HG03196 (cell line): Measurements from ENCODE around the gene GSS.

Experiments
- ATAC-seq: cut with Tn5 transposase; IDR thresholded peaks from one replicate; pipeline ENCODE4 v1.9.1; 2021; ENCODE audit not compliant: unreplicated experiment

GSS gene

DNA sequence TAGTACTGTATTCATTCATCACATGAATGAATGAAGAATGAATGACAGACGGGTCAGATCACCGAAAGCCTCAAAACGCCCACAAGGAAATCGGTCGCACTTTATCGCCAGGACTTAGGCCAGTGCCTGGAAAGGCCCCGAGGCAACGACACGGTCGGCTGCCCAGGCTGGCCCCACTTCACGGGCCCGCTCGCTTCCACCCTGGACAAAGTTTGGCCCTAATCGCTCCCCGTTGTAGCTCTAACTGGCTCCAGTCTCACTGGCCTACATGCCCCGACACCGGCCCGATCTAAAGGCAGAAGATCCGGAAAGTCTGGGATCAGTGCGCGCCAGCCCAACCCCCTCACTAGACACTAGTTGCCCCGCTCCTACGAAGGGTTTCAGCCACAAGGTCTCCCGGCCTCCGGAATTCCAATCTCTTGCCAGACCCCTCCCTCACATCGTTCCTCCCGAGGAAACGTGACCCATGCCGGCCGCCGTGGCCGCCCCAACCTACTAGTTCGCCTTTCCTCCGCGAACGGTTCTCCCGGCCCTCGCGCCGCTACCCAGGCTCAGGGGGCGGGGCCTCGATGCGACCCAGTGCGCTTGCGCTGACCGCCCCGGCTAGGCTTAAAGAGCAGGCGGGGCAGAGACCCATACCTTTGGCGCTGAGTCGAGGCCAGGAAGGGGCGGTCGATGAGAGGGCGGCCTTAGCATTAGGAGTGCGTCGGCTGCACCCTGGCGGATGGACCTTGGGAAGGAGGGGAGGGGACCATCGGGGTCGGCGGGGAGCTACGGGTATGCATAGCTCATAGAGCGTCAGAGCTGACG is at the start of gene GSS, which contains the start of gene MYH7B:
Gene GSS (minus strand): TSS at position 576 of the 810 bp plus-strand sequence. CDS start 3,954 bp downstream, outside the sequence.
Gene MYH7B (plus strand): TSS at position 638 of the 810 bp plus-strand sequence. CDS start 22,138 bp downstream, outside the sequence.
- ATAC-seq, result peak; percentile 84

DNA sequence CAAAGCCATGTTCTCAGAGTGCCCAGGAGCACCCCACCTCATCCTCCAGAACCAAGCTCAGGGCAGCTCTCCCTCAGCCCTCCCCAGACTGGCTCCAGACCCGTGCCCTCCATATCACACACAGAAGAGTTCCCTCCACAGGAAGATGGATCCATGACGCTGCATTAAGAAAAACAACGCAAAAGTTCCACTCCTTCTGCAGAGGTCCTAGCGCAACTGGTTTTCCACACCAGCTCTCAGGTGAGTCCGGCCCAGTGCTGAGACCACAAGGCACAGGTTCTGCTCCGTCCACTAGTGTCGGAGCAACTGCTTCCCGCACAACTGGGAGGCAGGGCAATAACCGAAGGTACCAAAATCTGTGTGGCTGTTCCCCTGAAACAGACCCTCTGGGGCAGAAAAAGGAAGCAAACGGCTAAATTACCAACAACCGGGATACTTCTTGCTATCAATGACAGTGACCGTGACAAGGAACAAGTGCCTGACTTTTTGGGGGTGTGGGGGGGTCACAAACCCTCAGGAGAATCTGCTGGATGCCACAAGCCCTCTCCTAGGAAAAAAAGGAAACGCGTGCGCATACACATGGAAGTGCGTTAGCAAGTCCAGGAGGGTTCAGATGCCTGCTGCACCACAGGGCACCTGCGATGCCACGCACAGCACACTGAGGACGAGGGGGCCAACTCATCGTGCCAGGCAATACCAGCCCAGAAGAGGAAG is 49.3 kb upstream of the GSS start:
- ATAC-seq, result no peak

DNA sequence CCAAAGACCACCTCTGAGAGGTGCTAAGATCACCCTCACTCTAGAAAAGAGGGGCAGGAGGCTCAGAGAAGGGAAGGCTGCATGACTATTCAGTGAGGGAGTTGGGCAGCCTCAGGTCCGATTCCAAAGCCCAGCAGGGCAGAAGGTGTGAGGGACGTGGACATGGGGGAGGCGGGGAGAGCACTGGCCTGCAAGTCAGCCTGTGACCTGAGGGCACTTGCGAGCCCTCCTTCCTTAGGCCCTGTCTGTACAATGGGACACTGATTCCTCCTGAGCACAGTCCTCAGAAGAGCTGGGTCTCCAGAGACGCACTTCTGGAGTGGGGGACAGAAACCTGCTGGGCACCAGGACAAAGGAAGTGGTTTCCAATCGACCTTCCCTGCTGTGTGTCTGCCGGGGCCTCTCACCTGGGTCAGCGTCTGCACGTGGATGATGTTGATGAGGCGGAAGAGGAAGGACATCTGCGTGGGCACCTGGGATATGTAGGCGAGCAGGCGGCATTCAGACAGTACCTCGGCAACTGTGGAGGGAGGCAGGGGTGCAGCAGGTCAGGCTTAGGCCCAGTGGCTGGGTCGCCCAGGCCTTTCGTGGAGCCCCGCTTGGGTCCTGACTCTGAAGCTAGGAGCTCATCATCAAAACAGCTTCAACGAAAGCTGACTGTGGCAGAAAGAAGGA is 48.6 kb upstream of the GSS start:
- ATAC-seq, result no peak

DNA sequence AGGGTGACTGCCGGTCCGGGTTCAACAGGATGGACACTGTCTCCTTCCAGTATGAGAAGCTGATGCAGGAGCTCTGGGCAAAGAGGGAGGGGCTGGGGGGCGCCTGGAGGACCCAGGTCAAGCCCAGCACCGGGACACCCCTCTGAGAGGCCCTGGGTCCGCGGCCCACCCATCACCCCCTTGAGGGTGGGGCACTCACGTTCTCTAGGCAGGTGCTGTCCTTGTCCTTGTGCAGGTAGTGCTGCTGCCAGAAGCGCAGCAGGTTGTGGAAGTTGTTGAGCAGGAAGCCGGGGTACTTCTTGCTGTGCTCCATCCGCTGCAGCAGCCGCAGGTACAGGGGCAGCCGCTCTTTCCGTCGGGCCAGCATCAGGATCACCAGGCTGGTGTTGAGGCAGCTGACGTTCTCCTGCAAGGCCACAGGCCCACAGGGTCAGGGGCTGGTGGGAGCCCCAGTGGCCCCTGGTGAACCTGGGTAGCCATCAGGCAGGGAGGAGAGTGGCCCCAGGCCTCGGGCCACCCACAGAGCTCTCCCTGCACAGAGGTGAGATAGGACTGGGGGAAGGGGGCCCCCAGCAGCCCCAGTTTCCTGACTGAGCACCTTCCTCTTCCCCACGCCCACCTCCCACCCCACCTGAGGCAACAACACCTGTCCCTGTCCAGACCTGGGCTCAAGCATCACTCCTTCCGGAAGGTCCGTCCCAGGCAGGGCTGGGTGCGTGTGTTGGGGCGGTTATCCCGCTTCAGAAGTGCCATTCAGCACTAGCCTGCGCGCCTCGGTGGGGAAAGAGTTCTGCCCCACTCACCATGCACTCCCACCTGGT is 47.8 kb upstream of the GSS start:
- no peak for ATAC-seq

DNA sequence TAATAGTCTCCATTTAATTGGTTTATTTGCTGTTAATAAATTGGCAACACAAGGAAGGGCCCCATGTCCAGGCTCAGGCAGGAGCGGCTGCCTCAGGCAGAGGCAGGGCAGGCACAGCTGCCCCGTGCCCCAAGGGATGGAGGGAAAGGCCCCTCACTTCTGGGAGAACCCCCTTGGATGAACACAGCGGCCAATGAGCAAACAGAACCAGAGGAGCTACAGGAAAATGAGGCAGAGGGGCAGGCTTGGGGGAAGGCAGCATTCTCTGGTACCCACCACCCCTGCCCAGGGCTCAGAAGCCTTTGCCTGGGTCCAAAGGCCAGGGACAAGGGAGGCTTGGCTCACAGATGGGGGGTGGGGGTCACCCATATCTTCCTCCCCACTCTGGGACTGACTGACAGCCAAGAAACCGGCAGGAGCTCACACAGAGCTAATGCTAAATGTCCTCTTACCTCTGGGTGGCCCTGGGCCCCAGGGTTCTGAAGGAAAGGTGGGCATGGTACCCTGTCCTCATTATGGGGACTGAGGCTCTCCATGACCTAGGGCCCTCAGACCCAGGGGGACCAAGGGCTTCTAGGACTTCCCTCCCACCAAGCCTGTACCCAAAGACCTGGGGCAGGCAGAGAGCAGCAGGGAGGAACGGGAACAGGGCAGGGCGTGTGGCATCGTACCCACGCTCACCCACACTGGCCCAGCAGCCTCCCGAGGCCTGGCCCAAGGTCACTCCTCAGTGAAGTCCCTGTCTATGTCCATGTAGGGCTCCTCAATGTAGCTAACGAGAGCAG is 47.0 kb upstream of the GSS start:
- ATAC-seq, result no peak

DNA sequence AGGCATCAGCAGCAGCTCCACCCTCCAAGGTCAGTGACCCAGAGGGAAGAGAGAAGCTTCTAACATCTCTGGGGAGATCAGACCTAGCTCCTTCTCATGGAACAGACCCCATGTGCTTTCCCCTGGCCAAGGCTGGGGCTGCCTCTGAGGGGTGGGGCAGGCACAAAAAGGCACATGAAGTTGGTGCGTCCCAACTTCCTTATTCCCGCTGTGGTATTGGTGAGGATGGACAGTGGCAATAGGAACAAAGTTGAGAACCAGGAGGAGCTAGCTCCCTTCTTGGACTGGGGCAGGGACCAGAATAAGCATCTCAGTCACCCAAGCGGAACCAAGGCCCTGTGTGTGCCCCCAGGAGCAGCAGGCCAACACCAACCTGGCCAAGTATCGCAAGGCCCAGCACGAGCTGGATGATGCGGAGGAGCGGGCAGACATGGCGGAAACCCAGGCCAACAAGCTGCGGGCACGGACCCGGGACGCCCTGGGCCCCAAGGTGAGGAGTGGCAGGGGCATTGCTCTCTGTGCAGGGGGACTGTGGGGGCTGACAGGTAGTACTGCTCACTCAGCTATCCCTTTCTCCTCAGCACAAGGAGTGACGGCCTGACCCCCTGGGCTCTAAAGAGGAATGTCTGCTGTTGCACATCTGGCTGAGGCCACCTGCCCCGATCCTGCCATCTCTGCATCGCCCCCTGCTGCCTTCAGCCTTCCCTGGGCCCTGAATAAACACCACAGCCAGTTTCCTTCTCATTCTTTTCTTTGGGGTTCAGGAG is 46.2 kb upstream of the GSS start:
- no peak for ATAC-seq

DNA sequence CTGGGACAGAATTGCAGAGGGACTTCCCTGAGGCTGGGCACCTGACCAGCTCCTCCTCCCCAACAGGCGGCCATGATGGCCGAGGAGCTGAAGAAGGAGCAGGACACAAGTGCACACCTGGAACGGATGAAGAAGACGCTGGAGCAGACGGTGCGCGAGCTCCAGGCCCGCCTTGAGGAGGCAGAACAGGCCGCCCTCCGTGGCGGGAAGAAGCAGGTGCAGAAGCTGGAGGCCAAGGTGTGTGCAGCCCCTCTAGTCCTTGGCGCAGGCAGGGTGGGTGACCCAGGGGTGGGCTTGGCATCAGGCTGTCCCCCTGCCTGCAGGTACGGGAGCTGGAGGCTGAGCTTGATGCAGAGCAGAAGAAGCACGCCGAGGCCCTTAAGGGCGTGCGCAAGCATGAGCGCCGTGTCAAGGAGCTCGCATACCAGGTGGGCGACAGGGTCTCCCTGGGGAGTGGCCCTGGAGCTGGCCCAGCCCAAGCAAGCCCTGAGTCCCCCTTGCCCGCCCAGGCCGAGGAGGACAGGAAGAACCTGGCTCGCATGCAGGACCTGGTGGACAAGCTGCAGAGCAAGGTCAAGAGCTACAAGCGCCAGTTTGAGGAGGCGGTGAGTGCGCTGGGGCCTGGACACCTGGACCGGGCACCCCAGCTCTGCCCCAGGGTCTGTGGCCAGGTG is 45.5 kb upstream of the GSS start:
- ATAC-seq, result no peak

DNA sequence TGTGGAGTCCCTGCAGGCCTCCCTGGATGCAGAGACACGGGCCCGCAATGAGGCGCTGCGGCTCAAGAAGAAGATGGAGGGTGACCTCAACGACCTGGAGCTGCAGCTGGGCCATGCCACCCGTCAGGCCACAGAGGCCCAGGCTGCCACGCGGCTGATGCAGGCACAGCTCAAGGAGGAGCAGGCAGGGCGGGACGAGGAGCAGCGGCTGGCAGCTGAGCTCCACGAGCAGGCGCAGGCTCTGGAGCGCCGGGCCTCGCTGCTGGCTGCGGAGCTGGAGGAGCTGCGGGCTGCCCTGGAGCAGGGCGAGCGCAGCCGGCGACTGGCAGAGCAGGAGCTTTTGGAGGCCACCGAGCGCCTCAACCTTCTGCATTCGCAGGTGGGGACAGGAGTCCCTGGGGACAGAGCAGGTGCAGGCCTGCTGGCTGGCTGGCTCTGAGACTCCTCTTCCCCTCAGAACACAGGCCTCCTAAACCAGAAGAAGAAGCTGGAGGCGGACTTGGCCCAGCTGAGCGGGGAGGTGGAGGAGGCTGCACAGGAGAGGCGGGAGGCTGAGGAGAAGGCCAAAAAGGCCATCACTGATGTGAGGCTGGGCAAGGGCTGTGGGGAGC is 44.8 kb upstream of the GSS start:
- no peak for ATAC-seq

DNA sequence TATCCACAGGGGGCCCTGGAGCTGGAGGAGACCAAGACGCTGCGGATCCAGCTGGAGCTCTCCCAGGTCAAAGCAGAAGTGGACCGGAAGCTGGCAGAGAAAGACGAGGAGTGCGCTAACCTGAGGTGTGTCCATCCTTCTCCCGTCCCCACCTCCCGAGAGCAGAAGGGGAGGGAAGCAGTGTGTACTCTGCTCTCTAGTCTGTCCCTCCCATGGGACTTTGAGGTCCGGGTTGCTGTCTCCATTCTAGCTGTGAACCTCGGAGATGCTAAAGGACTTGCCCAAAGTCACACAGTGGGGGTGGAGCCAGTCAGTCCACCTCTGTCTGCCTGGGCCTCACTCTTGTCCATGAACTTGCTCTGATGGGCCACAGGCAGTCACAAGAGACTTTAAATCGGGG is 44.2 kb upstream of the GSS start:
- no peak for ATAC-seq

DNA sequence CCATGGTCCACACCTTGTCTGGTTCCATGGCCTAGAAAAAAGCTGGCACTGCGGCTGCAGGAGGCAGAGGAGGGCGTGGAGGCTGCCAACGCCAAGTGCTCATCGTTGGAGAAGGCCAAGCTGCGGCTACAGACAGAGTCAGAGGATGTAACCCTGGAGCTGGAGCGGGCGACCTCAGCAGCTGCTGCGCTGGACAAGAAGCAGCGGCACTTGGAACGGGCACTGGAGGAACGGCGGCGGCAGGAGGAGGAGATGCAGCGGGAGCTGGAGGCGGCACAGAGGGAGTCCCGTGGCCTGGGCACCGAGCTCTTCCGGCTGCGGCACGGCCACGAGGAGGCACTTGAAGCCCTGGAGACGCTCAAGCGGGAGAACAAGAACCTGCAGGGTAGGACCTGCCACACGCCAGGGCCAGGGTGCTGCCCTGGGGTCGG is 43.4 kb upstream of the GSS start:
- no peak for ATAC-seq

DNA sequence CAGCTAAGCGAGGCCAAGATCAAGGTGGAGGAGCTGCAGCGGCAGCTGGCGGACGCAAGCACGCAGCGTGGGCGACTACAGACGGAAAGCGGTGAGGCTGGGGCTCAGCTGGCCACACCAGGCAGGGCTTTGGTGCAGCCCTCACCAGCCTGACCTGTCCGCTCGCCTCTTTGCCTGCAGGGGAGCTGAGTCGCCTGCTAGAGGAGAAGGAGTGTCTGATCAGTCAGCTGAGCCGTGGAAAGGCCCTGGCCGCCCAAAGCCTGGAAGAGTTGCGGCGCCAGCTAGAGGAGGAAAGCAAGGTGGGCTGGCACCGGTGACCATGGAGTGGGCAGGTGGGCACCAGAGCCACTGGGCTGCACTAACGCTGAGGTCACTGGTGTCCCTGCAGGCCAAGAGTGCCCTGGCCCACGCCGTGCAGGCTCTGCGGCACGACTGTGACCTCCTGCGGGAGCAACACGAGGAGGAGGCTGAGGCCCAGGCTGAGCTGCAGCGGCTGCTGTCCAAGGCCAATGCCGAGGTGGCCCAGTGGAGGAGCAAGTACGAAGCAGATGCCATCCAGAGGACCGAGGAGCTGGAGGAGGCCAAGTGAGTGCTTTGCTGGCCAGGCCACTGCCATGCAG is 42.8 kb upstream of the GSS start:
- ATAC-seq, result no peak

DNA sequence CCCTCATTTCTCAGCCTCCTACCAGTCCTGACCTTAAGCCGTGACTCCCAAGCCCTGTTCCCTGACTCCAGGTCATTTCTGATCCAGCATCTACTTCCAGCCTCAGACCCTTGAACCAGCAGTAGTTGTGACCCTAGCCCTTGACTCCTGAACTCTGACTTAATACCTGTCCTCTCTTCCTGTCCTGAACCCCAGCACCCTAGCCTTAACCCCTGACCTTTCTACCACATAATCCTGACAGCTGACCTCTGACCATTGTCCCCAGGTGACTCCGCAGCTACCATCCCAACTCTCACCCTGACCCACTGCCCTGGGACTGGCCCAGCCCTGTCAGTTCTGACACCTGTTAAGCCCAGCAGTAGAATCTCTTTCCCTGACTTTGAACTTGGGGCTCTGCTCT is 42.2 kb upstream of the GSS start:
- no peak for ATAC-seq

DNA sequence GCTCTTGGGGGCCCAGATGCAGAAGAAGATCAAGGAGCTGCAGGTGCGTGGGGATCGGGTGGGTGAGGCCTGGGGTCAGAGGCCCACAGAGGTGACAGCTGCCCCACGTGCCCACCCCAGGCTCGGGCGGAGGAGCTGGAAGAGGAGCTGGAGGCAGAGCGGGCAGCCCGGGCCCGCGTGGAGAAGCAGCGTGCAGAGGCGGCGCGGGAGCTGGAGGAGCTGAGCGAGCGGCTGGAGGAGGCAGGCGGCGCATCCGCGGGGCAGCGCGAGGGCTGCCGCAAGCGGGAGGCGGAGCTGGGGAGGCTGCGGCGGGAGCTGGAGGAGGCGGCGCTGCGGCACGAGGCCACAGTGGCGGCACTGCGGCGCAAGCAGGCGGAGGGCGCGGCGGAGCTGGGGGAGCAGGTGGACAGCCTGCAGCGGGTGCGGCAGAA is 41.5 kb upstream of the GSS start:
- ATAC-seq, result no peak

DNA sequence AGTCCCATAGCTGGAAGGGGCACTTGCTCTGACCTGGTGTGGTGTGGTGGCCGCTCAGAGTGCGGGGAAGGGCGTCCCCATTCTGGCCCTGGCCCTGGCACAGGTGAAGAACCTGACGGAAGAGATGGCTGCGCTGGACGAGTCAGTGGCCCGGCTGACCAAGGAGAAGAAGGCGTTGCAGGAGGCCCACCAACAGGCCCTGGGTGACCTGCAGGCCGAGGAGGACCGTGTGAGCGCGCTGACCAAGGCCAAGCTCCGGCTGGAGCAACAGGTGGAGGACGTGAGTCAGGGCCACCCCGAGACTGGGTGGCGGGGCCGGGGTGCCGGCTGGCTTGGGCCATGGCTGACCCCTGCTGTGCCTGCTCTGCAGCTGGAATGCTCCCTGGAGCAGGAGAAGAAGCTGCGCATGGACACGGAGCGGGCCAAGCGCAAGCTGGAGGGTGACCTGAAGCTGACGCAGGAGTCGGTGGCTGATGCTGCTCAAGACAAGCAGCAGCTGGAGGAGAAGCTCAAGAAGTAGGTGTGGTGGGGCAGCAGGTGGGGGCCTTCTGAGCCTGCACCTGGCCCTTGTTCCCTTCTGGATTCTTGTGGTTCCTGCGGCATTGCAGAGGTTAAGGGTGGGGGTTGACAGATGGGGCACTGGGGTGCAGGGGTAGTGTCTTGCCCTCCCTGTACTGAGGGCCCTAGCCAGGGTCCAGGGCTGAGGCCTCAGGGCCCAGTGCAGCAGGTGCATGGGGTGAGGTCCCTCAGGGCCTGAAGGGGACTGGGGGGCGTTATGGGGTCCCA is 40.8 kb upstream of the GSS start:
- ATAC-seq, result no peak

DNA sequence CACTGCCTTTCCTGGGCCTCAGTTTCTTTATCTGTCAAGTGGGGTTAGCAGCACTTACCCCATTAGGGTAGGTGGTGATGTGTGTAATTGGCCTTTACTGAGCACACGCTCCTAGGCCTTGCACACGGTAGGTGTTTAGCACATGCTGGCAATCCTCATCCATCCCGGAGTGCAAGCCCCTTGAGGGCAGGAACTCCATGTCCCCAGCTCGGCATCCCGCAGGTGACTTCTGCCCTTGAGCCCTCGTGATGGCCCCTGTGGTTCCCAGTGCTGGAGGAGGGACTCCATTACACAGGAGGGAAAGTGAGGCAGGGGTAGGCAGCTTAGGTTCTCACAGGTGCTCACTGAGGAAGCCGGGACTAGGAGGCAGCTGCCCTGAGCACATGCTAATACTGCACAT is 40.1 kb upstream of the GSS start:
- ATAC-seq, result no peak

DNA sequence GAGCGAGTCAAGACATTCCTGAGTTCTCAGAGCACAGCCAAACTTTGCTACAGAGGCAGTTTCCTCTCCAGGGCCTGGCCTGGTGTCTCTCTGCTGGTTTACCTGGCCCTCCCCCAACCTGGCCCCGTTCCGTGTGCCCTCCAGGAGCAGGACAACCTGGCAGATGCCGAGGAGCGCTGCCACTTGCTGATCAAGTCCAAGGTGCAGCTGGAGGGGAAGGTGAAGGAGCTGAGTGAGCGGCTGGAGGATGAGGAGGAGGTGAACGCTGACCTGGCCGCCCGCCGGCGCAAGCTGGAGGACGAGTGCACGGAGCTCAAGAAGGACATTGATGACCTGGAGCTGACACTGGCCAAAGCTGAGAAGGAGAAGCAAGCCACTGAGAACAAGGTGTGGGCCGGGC is 39.6 kb upstream of the GSS start:
- ATAC-seq, result no peak

DNA sequence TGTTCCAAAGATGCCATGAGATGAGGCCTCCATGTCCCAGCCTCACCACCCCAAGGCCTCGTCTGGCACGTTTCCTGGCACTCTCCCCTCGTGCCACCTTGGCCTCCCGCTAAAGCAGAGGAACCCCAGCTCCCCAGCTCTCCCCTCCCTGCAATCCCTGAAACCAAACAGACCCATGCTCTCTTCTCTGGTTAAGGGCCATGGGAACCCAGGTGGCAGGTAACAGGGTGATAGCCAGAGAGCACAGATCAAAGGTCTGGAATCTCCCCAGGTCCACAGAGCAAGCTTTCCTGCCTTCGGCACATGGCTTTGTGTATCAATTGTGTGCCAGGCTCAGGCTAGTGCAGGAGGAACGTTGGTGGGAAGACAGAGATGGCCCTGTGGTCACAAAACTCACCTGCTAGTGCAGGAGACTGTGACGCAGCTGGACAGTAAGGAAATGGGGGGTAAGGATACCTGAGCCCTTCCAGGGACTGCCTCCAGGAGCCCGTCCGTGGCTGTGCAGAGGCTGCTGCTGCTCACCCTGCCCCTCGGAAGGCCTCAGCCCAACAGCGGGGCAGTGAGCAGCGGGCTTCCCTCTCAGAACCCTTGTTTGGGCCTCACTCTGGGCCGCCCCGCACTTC is 39.0 kb upstream of the GSS start:
- no peak for ATAC-seq
